WTC11 (cell line): ENCODE data around the gene ALDOC. TPM values are rescaled to one million over a fixed set of nuclear protein-coding genes. Genes with fewer than 3 reads are reported as not detected.

Source experiments
- ATAC-seq: fragments of 200-7000 bp; cut with Tn5 transposase; 2 replicates; pipeline ENCODE4 v1.10.0; 2021; ENCODE audit warnings: mild to moderate bottlenecking, moderate library complexity
- CTCF ChIA-PET: fragments of 300-600 bp; sonication (Branson Sonifier 250); formaldehyde crosslinking; loops from one replicate; lab custom pipeline; 2021; ENCODE audit warnings: antibody characterized with exemption; lab: Charles Lee
- POLR2A ChIA-PET: fragments of 350-600 bp; sonication (Branson Sonifier 250); formaldehyde crosslinking; loops from one replicate; lab custom pipeline; 2021; ENCODE audit warnings: antibody characterized with exemption; lab: Charles Lee
- DNase-seq: peaks from one replicate; pipeline ENCODE4 v3.0.0; 2021; ENCODE audit warnings: low spot score
- H3K27ac Mint-ChIP-seq: 2 replicates; pipeline ENCODE4 v1.8.0; 2021; ENCODE audit warnings: mixed read lengths
- H3K27me3 Mint-ChIP-seq: 2 replicates; pipeline ENCODE4 v1.8.0; 2021; ENCODE audit warnings: low read depth, mild to moderate bottlenecking, moderate library complexity, mixed read lengths
- H3K36me3 Mint-ChIP-seq: 2 replicates; pipeline ENCODE4 v1.8.0; 2021; ENCODE audit warnings: mixed read lengths
- H3K4me1 Mint-ChIP-seq: 2 replicates; pipeline ENCODE4 v1.8.0; 2022; ENCODE audit warnings: mixed read lengths
- H3K4me3 Mint-ChIP-seq: 2 replicates; pipeline ENCODE4 v1.8.0; 2021; ENCODE audit warnings: mild to moderate bottlenecking, moderate library complexity, mixed read lengths
- H3K9me3 Mint-ChIP-seq: 2 replicates; pipeline ENCODE4 v1.8.0; 2021; ENCODE audit warnings: mixed read lengths
- ATF6 ChIP-seq: sonication (generic); formaldehyde crosslinking; IDR thresholded peaks from 2 replicates; pipeline ENCODE4 v1.8.1; 2023; ENCODE audit warnings: mild to moderate bottlenecking, missing genetic modification reagents
- CREB1 ChIP-seq: sonication (generic); formaldehyde crosslinking; IDR thresholded peaks from 2 replicates; pipeline ENCODE4 v1.8.0; 2023; ENCODE audit warnings: mild to moderate bottlenecking, missing genetic modification reagents
- GABPB1 ChIP-seq: sonication (generic); formaldehyde crosslinking; IDR thresholded peaks from 2 replicates; pipeline ENCODE4 v1.8.1; 2023; ENCODE audit warnings: mild to moderate bottlenecking, missing genetic modification reagents
- MYBL2 ChIP-seq: sonication (generic); formaldehyde crosslinking; IDR thresholded peaks from 2 replicates; pipeline ENCODE4 v1.8.1; 2023; ENCODE audit warnings: mild to moderate bottlenecking, moderate library complexity, missing genetic modification reagents
- NFATC4 ChIP-seq: fragments of 250-450 bp; sonication (Bioruptor Pico); IDR thresholded peaks from 2 replicates; pipeline ENCODE4 v1.9.0; 2021; ENCODE audit warnings: mild to moderate bottlenecking
- NFYB ChIP-seq: sonication (generic); formaldehyde crosslinking; conservative IDR thresholded peaks from 2 replicates; pipeline ENCODE4 v1.8.0; 2022; ENCODE audit warnings: low read depth, missing genetic modification reagents
- NR2C2 ChIP-seq: sonication (generic); formaldehyde crosslinking; IDR thresholded peaks from 2 replicates; pipeline ENCODE4 v1.8.0; 2022; ENCODE audit warnings: mild to moderate bottlenecking, missing genetic modification reagents
- NR3C1 ChIP-seq: sonication (generic); formaldehyde crosslinking; conservative IDR thresholded peaks from 2 replicates; pipeline ENCODE4 v1.8.1; 2023; ENCODE audit warnings: low read depth, mild to moderate bottlenecking, missing genetic modification reagents
- SMAD4 ChIP-seq: sonication (generic); formaldehyde crosslinking; IDR thresholded peaks from 2 replicates; pipeline ENCODE4 v1.8.0; 2022; ENCODE audit warnings: mild to moderate bottlenecking, missing genetic modification reagents
- SOX15 ChIP-seq: fragments of 250-450 bp; sonication (Bioruptor Pico); IDR thresholded peaks from 2 replicates; pipeline ENCODE4 v1.9.0; 2021; ENCODE audit warnings: mild to moderate bottlenecking
- TEAD4 ChIP-seq: sonication (generic); formaldehyde crosslinking; IDR thresholded peaks from 2 replicates; pipeline ENCODE4 v1.8.0; 2022; ENCODE audit warnings: mild to moderate bottlenecking, missing genetic modification reagents
- TP53 ChIP-seq: sonication (generic); formaldehyde crosslinking; IDR thresholded peaks from 2 replicates; pipeline ENCODE4 v1.8.1; 2023; ENCODE audit warnings: mild to moderate bottlenecking, missing genetic modification reagents
- USF1 ChIP-seq: sonication (generic); formaldehyde crosslinking; IDR thresholded peaks from 2 replicates; pipeline ENCODE4 v1.8.0; 2022; ENCODE audit warnings: mild to moderate bottlenecking, missing genetic modification reagents
- ZNF138 ChIP-seq: sonication (generic); formaldehyde crosslinking; conservative IDR thresholded peaks from 2 replicates; pipeline ENCODE4 v1.8.1; 2022; ENCODE audit warnings: mild to moderate bottlenecking, moderate library complexity, missing genetic modification reagents
- ZNF396 ChIP-seq: fragments of 250-450 bp; sonication (Bioruptor Pico); IDR thresholded peaks from 2 replicates; pipeline ENCODE4 v1.8.0; 2021; ENCODE audit warnings: mild to moderate bottlenecking, moderate library complexity, borderline replicate concordance
- total RNA-seq: library from RNA; stranded (reverse); gene quantifications from 3 replicates; pipeline ENCODE4 v1.2.3, GENCODE V29; 2021
- TF ChIP-seq, protein P1 (sequence below): fragments of 250-450 bp; sonication (Bioruptor Pico); IDR thresholded peaks from 2 replicates; pipeline ENCODE4 v1.9.0; 2021; ENCODE audit warnings: mild to moderate bottlenecking
- TF ChIP-seq, protein P2 (sequence below): sonication (generic); formaldehyde crosslinking; IDR thresholded peaks from 2 replicates; pipeline ENCODE4 v1.8.1; 2022; ENCODE audit warnings: missing genetic modification reagents, borderline replicate concordance
- TF ChIP-seq, protein P3 (sequence below): sonication (generic); formaldehyde crosslinking; IDR thresholded peaks from 2 replicates; pipeline ENCODE4 v1.8.0; 2022; ENCODE audit warnings: missing genetic modification reagents
- TF ChIP-seq, protein P4 (sequence below): sonication (generic); formaldehyde crosslinking; conservative IDR thresholded peaks from 2 replicates; pipeline ENCODE4 v1.8.1; 2022; ENCODE audit warnings: mild to moderate bottlenecking, missing genetic modification reagents
- TF ChIP-seq, protein P5 (sequence below): sonication (generic); formaldehyde crosslinking; IDR thresholded peaks from 2 replicates; pipeline ENCODE4 v1.8.1; 2023; ENCODE audit warnings: mild to moderate bottlenecking, moderate library complexity, missing genetic modification reagents

Gene ALDOC
- total RNA-seq, 1 experiment from 2014 or later, result 73.5 TPM

DNA sequence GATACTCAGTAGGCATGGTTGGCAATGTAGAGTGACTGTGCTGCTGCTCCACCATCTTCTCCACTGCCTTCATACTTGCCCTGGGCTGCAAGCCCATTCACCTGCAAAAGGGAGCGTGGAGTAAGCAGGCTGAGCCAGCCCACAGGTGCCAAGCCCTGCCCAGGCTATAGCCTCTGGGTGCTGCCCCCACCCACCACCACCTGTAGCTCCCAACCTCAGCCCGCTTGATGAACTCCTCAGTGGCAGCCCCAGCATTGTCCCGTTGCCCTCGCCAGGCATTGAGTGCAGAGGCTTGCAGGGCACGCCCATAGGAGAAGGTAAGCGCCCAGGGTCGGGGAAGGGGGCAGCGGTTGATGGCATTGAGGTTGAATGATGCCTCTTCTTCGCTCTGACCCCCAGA lies 3.2 kb downstream of the ALDOC start:
- peaks cover 3% of the 10 kb centered on the region; the same call in 1 of the 2 replicates for H3K27me3 Mint-ChIP-seq

GRCh38 chr17:28573040-28573380 lies 3.7 kb downstream of the ALDOC start:
- no peak for ATAC-seq
- no peak for DNase-seq
- ChIA-PET POLR2A (no interaction called here), CTCF (no interaction called here)
- H3K27ac Mint-ChIP-seq, result no peak overlapping the region
- H3K4me1 Mint-ChIP-seq, result peaks cover 28% of the 10 kb centered on the region
- H3K4me3 Mint-ChIP-seq, result no peak overlapping the region
- H3K27me3 Mint-ChIP-seq, result peaks cover 3% of the 10 kb centered on the region; the same call in 1 of the 2 replicates
- TF ChIP-seq MYBL2 (CRISPR knock-in tag), result no peak
- no peak for TF ChIP-seq NFATC4 (CRISPR knock-in tag)
- TF ChIP-seq, protein P1, sequence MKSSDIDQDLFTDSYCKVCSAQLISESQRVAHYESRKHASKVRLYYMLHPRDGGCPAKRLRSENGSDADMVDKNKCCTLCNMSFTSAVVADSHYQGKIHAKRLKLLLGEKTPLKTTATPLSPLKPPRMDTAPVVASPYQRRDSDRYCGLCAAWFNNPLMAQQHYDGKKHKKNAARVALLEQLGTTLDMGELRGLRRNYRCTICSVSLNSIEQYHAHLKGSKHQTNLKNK (CRISPR knock-in tag), result no peak
- TF ChIP-seq CREB1 (CRISPR knock-in tag), result no peak
- TF ChIP-seq, protein P2, sequence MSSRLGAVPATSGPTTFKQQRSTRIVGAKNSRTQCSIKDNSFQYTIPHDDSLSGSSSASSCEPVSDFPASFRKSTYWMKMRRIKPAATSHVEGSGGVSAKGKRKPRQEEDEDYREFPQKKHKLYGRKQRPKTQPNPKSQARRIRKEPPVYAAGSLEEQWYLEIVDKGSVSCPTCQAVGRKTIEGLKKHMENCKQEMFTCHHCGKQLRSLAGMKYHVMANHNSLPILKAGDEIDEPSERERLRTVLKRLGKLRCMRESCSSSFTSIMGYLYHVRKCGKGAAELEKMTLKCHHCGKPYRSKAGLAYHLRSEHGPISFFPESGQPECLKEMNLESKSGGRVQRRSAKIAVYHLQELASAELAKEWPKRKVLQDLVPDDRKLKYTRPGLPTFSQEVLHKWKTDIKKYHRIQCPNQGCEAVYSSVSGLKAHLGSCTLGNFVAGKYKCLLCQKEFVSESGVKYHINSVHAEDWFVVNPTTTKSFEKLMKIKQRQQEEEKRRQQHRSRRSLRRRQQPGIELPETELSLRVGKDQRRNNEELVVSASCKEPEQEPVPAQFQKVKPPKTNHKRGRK (CRISPR knock-in tag), result no peak
- no peak for TF ChIP-seq TP53 (CRISPR knock-in tag)
- no peak for TF ChIP-seq NR3C1 (CRISPR knock-in tag)
- TF ChIP-seq ATF6 (CRISPR knock-in tag), result no peak
- H3K36me3 Mint-ChIP-seq, result peaks cover 24% of the 10 kb centered on the region
- no peaks in the 10 kb centered on the region for H3K9me3 Mint-ChIP-seq

More for the DNA sequence above, 3.2 kb downstream of the ALDOC start:
- H3K4me3 Mint-ChIP-seq, result no peak overlapping the region
- ATAC-seq (no peak), DNase-seq (no peak)
- CTCF ChIA-PET, result no interaction called here
- no peak overlapping the region for H3K27ac Mint-ChIP-seq
- peaks cover 26% of the 10 kb centered on the region for H3K36me3 Mint-ChIP-seq
- TF ChIP-seq SMAD4 (CRISPR knock-in tag) (no peak), SOX15 (CRISPR knock-in tag) (no peak), GABPB1 (CRISPR knock-in tag) (no peak), ZNF396 (CRISPR knock-in tag) (no peak), ZNF138 (CRISPR knock-in tag) (no peak), TEAD4 (CRISPR knock-in tag) (no peak), NFYB (CRISPR knock-in tag) (no peak), NR2C2 (CRISPR knock-in tag) (no peak), USF1 (CRISPR knock-in tag) (no peak)
- TF ChIP-seq, protein P3, sequence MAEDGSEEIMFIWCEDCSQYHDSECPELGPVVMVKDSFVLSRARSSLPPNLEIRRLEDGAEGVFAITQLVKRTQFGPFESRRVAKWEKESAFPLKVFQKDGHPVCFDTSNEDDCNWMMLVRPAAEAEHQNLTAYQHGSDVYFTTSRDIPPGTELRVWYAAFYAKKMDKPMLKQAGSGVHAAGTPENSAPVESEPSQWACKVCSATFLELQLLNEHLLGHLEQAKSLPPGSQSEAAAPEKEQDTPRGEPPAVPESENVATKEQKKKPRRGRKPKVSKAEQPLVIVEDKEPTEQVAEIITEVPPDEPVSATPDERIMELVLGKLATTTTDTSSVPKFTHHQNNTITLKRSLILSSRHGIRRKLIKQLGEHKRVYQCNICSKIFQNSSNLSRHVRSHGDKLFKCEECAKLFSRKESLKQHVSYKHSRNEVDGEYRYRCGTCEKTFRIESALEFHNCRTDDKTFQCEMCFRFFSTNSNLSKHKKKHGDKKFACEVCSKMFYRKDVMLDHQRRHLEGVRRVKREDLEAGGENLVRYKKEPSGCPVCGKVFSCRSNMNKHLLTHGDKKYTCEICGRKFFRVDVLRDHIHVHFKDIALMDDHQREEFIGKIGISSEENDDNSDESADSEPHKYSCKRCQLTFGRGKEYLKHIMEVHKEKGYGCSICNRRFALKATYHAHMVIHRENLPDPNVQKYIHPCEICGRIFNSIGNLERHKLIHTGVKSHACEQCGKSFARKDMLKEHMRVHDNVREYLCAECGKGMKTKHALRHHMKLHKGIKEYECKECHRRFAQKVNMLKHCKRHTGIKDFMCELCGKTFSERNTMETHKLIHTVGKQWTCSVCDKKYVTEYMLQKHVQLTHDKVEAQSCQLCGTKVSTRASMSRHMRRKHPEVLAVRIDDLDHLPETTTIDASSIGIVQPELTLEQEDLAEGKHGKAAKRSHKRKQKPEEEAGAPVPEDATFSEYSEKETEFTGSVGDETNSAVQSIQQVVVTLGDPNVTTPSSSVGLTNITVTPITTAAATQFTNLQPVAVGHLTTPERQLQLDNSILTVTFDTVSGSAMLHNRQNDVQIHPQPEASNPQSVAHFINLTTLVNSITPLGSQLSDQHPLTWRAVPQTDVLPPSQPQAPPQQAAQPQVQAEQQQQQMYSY (CRISPR knock-in tag), result no peak
- TF ChIP-seq, protein P4, sequence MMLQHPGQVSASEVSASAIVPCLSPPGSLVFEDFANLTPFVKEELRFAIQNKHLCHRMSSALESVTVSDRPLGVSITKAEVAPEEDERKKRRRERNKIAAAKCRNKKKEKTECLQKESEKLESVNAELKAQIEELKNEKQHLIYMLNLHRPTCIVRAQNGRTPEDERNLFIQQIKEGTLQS (CRISPR knock-in tag), result no peak
- TF ChIP-seq, protein P5, sequence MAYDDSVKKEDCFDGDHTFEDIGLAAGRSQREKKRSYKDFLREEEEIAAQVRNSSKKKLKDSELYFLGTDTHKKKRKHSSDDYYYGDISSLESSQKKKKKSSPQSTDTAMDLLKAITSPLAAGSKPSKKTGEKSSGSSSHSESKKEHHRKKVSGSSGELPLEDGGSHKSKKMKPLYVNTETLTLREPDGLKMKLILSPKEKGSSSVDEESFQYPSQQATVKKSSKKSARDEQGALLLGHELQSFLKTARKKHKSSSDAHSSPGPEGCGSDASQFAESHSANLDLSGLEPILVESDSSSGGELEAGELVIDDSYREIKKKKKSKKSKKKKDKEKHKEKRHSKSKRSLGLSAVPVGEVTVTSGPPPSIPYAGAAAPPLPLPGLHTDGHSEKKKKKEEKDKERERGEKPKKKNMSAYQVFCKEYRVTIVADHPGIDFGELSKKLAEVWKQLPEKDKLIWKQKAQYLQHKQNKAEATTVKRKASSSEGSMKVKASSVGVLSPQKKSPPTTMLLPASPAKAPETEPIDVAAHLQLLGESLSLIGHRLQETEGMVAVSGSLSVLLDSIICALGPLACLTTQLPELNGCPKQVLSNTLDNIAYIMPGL (CRISPR knock-in tag), result no peak
- H3K4me1 Mint-ChIP-seq, result peaks cover 28% of the 10 kb centered on the region
- H3K9me3 Mint-ChIP-seq, result no peaks in the 10 kb centered on the region
- POLR2A ChIA-PET, result no interaction called here
